ENCODE results near the gene EXOC6.

- TF ChIP-seq CTCF (IDR thresholded peaks at IDR 0.05) (peak; percentile 65 to 78 (median 70)), POLR2A (IDR thresholded peaks at IDR 0.05) (no peak)
Observed at GRCh38 chr10:93006435-93007039, 158.2 kb downstream of the EXOC6 start.
